Stimulated activated CD8-positive, alpha-beta memory T cell treated with anti-CD3 and anti-CD28 coated beads, Interleukin-7, amount 100 ng/mL, for 24 hours (primary cell): ENCODE data around the gene RAB38.

ENCODE experiments used
- DNase-seq: peaks from one replicate; pipeline ENCODE4 v3.0.0-alpha.2; 2020; ENCODE audit warnings: low read depth

RAB38 gene

GRCh38 chr11:88174709-88175568 is at the start of gene RAB38:
Gene RAB38 (minus strand): TSS chr11:88175443. CDS start chr11:88175384, 59 bp downstream.
- DNase-seq, result no peak

GRCh38 chr11:88213406-88213805 is 38.2 kb upstream of the RAB38 start:
- no peak for DNase-seq

GRCh38 chr11:88212300-88212699 is 37.1 kb upstream of the RAB38 start:
- DNase-seq, result no peak

- no peak for DNase-seq
These were observed 33.5 kb upstream of the RAB38 start for GRCh38 chr11:88208745-88209144.

- no peak for DNase-seq
These were observed 31.5 kb upstream of the RAB38 start for GRCh38 chr11:88206751-88207150.

- no peak for DNase-seq
These were observed 29.1 kb upstream of the RAB38 start for GRCh38 chr11:88204353-88204752.

- no peak for DNase-seq
These were observed 28.4 kb upstream of the RAB38 start for GRCh38 chr11:88203604-88204003.

GRCh38 chr11:88202498-88202897 is 27.3 kb upstream of the RAB38 start:
- DNase-seq, result no peak

GRCh38 chr11:88196393-88196792 is 21.1 kb upstream of the RAB38 start:
- no peak for DNase-seq

GRCh38 chr11:88195908-88196307 is 20.7 kb upstream of the RAB38 start:
- DNase-seq, result no peak

- DNase-seq, result no peak
These were observed 19.7 kb upstream of the RAB38 start for GRCh38 chr11:88194990-88195389.

- DNase-seq, result no peak
These were observed 18.0 kb upstream of the RAB38 start for GRCh38 chr11:88193278-88193677.

GRCh38 chr11:88188932-88189253 is 13.7 kb upstream of the RAB38 start:
- no peak for DNase-seq

- no peak for DNase-seq
These were observed 13.1 kb upstream of the RAB38 start for GRCh38 chr11:88188251-88188931.

GRCh38 chr11:88183233-88183632 is 8.0 kb upstream of the RAB38 start:
- DNase-seq, result no peak

GRCh38 chr11:88181776-88182175 is 6.5 kb upstream of the RAB38 start:
- DNase-seq, result no peak

- no peak for DNase-seq
These were observed 4.9 kb upstream of the RAB38 start for GRCh38 chr11:88179971-88180629.

GRCh38 chr11:88179141-88179540 is 3.9 kb upstream of the RAB38 start:
- DNase-seq, result no peak

GRCh38 chr11:88178191-88178590 is 2.9 kb upstream of the RAB38 start:
- DNase-seq, result no peak

- no peak for DNase-seq
These were observed 379 bp upstream of the RAB38 start for GRCh38 chr11:88175569-88176075.

- DNase-seq, result no peak
These were observed 1.3 kb downstream of the RAB38 start for GRCh38 chr11:88173956-88174355.

GRCh38 chr11:88171982-88172381 is 3.3 kb downstream of the RAB38 start:
- no peak for DNase-seq

GRCh38 chr11:88170673-88171072 is 4.6 kb downstream of the RAB38 start:
- DNase-seq, result no peak
